Mesenteric fat pad (tissue), 1 donor: Measurements from ENCODE around the gene APMAP. TPM values are rescaled to one million over a fixed set of nuclear protein-coding genes. Genes with fewer than 3 reads are reported as not detected.

Source experiments
- DNase-seq: peaks from one replicate; pipeline ENCODE4 v3.0.0-alpha.2; 2020; ENCODE audit warnings: low spot score
- total RNA-seq: library from RNA; stranded (reverse); fragmentation: NEBNext Ultra II Directional; extraction: Animal tissue kit (Norgen Biotek cat#: 25700); gene quantifications from one replicate; pipeline ENCODE4 v1.2.1, GENCODE V29; 2021
- donor health status: DM: yes; HTN: yes; CAD: no.

APMAP gene
- total RNA-seq, 1 donor from 2014 or later = 166 TPM

- DNase-seq = peak; percentile 59
Measured at GRCh38 chr20:24969186-24970029, 23.1 kb downstream of the APMAP start.

DNA sequence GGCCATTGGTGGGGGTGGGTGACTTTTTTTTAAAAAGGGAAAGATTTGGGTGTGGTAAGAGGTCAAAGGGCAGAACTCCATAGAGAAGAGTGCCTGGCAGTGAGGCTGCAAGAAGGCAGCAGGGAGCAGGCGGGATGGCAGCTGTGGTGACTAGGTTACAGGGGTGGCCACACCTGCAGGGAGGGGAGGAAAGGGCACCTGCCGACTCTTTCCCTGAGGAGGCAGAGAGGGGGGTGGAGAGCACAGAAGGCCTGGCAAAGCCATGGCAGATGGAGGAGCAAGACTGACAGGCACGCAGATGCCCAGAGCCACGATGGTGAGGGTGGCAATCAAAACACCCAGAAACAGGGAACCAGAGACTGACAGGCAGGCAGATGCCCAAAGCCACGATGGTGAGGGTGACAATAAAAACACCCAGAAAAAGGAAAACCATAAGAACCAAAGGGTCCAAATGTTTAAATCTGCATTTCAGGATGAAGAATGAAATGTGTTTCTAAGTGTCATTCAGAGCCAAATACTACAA lies 24.2 kb downstream of the APMAP start:
- no peak for DNase-seq

DNA sequence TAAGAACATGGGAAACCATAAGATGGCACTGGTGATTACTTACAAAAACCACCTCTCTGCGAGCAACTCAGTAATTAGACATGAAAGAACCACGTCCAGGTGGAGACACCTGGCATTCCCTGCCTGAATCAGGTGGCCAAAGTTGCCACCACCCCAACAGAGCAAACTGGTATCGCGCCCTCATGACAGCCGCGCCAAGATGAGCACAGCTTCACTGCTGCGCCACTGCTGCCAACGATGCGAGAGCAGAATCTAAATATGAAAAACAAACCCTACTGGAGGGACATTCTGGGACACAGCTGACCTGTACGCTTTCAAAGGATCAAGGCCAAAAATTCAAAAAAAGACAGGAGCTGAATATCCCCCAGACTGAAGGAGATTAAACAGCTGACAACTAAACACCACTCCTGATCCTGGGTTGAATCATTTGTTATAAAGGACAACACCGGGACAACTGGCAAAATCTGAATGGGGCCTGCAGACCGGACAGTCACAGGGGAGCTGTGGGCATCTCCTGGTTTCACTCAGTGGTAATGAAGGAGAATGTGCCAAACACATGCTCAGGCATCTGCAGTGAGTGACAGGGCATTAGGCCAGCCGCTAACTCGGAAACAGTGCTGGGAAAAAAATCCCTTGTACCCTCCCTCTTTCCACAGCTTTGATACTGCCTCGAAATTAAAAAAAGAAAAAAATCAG lies 26.1 kb downstream of the APMAP start:
- DNase-seq = peak; percentile 75

DNA sequence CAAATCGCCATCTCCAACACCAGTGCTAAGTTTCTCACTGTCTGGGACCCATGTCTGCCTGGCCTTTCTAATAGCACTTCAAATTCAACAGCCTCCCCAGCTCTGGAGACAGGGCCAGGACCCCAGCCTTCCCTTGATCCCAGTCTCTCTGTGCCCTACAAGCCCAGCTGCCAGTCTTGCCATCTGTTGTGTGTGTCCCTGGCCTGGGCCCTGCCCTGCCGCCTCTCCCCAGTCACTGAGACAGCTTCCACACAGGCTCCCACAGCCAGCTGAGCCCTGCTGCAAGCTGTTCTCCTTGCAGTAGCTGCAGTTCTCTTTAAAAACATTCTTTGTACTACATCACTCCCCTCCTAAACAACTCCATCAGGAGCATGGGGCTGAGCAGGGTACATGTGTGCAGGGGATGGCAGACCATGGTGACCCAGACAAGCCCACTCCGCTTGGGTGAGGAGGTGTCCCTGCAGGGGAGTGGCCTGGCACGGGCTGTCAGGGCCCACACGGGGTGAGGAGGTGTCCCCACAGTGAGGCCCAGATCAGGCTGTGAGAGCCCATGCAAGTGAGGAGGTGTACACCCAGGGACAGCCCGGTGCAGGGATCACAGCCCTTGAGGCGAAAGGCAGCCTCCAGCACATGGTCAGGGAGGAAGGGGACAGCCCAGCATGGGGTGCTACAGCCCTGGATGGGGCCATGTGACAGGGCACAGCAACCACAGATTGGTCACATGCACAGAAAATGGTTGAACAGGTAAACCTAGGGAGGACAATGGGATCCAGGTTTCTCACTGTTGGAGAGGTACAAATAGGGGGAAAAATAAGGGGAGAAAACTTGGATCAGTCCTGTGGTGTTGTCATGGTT lies 27.3 kb downstream of the APMAP start:
- DNase-seq = peak; percentile 86

DNA sequence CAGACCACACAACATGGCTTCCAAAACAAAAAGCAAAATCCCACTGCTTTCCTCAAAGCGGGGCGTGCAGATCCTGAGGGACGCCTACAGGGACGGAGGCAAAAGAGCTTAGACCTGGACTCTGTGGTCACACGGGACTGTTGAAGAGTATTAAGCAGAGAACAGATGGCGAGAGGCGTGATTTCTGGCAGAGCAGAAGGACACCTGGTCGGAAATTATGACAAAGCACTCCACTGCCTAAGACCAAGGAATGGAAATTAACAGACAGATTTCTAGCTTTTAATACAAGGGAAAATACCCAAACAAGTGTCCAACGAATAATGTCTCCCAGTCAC lies 28.1 kb downstream of the APMAP start:
- no peak for DNase-seq

GRCh38 chr20:24963672-24964505 lies 28.7 kb downstream of the APMAP start:
- DNase-seq = no peak

GRCh38 chr20:24962510-24962909 lies 30.0 kb downstream of the APMAP start:
- DNase-seq = no peak

DNA sequence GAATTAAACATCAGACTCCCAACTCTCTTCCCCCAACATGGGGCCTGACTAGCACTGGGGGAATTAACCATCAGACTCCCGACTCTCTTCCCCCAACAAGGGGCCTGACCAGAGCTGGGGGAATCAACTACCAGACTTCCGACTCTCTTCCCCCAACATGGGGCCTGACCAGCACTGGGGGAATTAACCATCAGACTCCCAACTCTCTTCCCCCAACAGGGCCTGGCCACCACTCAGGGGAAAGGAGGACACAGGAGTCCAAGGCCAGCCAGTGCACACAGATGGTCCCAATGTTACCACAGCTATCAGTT lies 30.4 kb downstream of the APMAP start:
- no peak for DNase-seq

DNA sequence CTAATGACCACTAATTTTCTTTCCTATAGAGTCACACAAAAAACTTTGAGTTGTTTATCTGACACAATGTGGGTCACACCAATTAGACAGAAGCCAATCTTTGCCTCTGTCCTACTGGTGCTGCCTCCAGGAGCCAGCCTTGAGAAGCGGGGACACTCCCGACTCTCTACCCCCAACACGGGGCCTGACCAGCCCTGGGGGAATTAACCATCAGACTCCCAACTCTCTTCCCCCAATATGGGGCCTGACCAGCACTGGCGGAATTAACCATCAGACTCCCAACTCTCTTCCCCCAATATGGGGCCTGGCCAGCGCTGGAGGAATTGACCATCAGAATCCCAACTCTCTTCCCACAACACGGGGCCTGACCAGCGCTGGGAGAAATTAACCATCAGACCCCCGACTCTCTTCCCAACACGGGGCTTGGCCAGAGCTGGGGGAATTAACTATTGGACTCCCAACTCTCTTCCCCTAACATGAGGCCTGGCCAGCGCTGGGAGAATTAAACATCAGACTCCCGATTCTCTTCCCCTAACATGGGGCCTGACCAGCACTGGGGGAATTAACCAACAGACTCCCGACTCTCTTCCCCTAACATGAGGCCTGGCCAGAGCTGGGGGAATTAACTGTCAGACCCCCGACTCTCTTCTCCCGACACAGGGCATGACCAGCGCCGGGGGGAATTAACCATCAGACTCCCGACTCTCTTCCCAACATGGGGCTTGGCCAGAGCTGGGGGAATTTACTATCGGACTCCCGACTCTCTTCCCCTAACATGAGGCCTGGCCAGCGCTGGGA lies 31.0 kb downstream of the APMAP start:
- no peak for DNase-seq

DNA sequence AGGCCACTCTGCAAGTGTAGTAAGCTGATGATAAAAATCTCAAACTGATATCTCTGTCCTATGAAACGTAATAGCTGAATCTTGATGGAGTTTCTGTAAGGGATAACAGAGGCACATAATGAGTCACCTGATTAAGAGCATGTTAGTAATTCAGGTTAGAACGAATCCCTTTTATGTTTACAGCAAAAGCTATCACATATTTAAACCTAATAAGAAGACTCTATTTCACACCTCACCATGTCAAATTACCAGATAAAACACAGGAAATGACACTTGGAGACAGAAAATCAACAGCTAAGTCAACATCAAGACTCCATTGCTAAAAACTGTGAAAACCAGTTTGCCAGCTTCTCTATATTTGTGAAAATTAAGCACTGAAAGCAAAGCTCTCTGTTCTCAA lies 31.7 kb downstream of the APMAP start:
- DNase-seq = no peak

DNA sequence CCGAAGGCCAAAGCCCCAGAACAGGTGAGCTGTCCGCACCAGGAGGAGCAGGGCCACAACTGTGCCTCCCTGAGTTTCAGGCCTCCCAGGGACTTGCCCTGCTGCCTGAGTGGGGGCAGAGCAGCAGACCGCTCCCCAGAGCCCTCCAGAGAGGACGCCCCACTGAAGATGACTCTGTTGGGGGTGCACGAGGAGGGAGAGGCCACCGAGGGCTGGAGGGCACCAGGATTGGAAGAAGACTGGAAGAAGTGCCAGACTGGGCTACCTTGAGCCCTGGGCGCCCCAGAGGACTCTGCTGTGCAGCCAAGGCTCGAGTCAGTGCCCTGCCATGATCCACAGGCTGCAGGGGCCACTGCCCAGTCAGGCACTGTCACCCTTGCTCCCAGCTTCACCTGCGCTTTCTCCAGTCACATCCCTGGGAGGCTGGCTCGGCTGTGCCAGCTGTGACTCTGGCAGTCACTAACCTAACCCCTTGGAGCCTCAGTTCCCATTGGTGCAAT lies 32.2 kb downstream of the APMAP start:
- peak; percentile 83 for DNase-seq

- peak; percentile 87 for DNase-seq
Measured at GRCh38 chr20:24959591-24960301, 32.8 kb downstream of the APMAP start.

DNA sequence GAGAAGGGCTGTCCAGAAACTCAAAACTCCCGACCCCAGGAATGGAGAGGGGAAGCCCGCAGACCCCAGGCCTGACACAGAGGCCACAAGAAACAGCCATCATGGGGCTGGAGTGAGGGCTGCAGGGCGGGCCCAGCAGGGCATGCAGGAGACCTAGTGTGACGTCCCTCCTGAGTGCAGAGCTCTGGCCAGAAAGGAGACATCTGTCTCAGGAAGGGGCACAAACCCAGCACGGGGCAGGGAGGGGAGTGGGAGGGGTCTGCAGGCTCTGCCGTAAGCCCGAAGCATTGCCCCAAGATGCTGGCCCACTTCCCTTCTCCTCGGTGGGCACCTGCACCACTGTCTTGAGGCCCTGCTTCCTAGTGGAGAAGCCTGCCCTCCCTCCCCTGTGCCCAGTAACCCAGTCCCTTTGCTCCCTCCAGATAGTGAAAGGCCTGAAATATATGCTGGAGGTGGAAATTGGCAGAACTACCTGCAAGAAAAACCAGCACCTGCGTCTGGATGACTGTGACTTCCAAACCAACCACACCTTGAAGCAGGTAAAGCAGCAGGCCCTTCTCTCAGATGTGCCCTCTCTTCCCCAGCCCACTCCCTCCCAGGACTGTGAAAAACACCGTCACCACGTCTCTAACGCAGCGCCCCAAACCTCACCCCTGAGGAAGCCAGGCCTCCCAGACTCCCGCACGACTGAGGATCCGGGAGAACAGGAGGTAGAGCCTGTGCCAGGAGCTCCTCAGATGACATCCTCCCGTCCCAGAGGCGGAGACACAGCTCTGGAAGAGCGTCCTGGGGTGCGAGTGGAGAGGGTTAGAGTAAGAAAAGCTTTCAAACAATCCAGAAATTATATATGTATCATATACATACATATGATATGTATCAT lies 33.8 kb downstream of the APMAP start:
- no peak for DNase-seq

GRCh38 chr20:24957326-24958016 lies 35.1 kb downstream of the APMAP start:
- DNase-seq = peak; percentile 80

DNA sequence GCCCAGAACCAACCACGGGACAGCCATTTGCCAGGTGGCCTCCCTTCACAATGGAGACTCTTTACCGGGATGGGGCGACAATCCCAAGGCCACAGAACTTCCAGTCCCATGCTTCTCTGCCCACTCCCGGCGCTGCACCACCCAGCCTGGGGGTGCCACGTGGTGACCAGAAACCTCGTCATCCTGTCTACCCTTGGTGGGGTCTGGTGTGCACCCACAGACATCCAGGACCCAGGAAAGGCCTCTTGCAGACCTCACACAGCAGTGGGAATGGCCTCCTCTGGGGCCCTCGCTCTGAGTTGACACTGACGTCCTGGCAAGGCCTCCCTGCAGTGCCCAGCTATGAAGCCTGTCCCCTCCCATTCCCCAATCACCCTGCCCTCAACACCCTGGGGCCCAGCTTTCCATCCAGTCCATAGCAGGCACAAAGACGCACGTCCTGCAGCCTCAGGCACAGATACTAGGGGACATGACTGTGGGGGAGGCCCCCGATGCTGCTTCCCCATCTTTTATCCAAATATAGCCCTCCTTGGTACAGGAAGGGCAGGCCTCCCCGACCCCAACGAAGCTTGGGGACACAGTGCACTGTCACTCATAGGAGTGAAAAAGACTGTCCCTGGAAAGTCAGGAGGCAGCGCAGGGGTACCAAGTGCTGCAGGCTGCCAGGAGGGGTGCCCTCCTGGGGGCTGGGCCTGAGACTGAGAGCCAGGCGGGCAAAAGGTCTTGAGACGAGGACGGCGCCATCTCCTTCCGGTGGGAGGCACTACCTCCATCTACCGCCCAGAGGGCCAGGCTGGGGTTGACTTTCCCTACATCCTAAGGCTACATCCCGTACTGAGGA lies 36.3 kb downstream of the APMAP start:
- peak; percentile 71 for DNase-seq

DNA sequence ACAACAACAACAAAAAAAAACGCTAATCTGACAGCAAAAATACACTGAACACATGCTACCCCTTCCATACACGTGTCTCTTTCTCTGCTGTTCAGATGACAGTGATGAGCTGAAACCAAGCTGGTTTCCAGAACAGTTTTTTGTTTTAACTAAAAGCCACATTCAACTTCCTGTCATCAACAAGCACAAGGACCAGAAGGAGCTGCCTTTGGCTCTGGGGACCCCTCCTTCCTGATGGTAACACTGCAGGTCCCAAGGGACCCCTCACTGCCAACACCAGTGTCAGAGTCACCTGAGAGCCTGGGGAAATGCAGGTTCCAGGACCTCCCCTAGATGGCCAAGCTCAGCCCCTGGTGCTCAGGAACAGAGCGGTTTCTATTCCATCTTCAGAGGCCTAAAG lies 37.5 kb downstream of the APMAP start:
- DNase-seq = no peak

DNA sequence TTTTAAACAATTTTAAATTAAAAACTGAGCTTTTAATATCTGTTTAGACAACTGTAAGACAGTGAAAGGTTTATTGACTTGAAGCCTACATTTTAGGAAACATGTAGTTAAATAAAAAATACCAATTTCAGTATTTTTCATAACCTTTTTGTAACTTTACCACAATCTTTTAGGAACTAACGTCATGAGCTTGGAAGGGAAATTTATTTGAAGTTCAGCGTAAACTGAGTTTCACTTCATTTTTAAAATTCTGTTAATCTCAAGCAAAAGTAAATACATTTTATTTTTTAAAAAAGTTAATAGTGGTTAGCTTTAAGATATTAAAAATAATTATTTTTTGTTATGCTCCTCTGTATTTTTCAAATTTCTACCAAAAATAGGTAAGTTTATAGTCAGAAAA lies 38.0 kb downstream of the APMAP start:
- DNase-seq = no peak
